ENCODE results near the gene CDK6. TPM values are rescaled to one million over a fixed set of nuclear protein-coding genes. Genes with fewer than 3 reads are reported as not detected.

Gene CDK6
- total and polyA plus RNA-seq, 2 of the 8 experiments (the other 6 are each of a cell fraction or from before 2014, with no cell fraction given) = 5.9 to 18.9 TPM

DNA sequence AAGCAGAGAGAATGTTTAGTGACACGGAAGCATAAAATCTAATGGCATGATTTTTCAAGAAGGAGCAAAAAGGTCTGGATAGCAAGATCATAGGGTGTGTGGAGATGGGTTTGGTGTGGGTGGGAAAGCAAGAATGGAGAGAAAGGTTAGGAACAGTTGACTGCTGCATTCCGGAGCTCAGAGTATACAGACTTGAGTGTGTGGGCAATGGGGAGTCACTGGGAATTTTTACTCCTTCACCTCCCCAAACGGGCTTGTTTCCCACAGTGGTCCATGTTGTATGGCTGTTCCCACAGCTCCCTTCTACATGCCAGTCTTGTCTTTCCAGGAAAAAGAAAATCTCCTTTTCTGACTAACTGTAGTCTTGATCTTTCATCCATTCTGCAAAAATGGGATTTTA lies 122.1 kb downstream of the CDK6 start (continued):
- no peak for TF ChIP-seq MAFK (IDR thresholded peaks at IDR 0.05; ENCODE audit: low read depth, low read length)

Measured in H1 (cell line).